ENCODE data around the gene GAS7.
A peak's percentile ranks its signal among the peaks of the same experiment; 100 is the strongest.
"Not testable (repeated sequence)": the region's sequence is repeated elsewhere in the genome, so short reads cannot be mapped to it uniquely, and the experiment has no call there.

The GAS7 gene

GRCh38 chr17:10062691-10063385, 135.6 kb downstream of the GAS7 start:
- no peak for DNase-seq (ENCODE audit: low read depth)
- H3K4me3 ChIP-seq (ENCODE audit: low read length): no peak overlapping the region
- no peak for TF ChIP-seq CTCF (conservative IDR thresholded peaks at IDR 0.05; ENCODE audit: low read length)

DNA sequence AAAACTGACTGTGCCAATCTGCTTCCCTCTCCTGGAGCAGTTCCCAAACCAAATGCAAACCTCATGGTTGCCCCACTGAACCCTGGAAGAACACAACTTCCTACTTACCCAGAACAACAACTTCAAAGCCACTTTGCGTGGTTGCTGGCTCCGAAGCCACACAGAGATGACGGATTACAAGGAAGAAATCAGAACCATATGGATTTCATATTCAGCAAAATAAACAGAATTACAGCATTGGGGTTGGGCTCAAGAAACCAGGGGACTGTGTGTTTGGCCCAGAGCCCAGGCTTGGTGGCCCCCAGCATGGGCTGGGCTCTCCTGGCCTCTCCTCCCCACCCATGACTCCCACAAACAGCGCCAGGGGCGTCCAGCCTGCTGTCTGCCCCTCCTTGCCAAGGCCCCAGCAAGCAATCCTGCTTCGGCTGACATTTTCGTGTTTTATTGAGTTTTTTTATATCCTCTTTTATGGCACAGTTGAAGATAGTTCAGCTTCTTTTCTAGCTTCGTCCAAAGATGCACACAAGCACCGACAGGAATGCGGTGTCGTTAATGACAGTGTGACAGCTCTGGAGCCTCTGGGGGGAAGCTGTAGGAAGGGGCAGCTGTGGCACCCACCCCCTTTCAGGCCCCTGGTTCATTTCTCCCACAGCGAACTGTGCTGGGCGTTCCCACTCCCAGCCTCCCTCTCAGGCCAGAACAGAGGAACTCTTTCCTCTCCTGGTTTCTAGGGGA, 137.1 kb downstream of the GAS7 start:
- peak; percentile 93 for DNase-seq (ENCODE audit: low read depth)
- no peak for TF ChIP-seq CTCF (conservative IDR thresholded peaks at IDR 0.05; ENCODE audit: low read length)
- peak overlapping the region; percentile 16 for H3K4me3 ChIP-seq (ENCODE audit: low read length)

- TF ChIP-seq CTCF (conservative IDR thresholded peaks at IDR 0.05; ENCODE audit: low read length): no peak
- DNase-seq (ENCODE audit: low read depth): no peak
- no peak overlapping the region for H3K4me3 ChIP-seq (ENCODE audit: low read length)
Observed at GRCh38 chr17:10060526-10060925, 137.9 kb downstream of the GAS7 start.

- DNase-seq (ENCODE audit: low read depth): peak; percentile 25
- TF ChIP-seq CTCF (conservative IDR thresholded peaks at IDR 0.05; ENCODE audit: low read length): no peak
- no peak overlapping the region for H3K4me3 ChIP-seq (ENCODE audit: low read length)
Observed at GRCh38 chr17:10059684-10060211, 138.7 kb downstream of the GAS7 start.

GRCh38 chr17:10058921-10059683, 139.3 kb downstream of the GAS7 start:
- H3K4me3 ChIP-seq (ENCODE audit: low read length): no peak overlapping the region
- TF ChIP-seq CTCF (conservative IDR thresholded peaks at IDR 0.05; ENCODE audit: low read length): no peak
- no peak for DNase-seq (ENCODE audit: low read depth)

DNA sequence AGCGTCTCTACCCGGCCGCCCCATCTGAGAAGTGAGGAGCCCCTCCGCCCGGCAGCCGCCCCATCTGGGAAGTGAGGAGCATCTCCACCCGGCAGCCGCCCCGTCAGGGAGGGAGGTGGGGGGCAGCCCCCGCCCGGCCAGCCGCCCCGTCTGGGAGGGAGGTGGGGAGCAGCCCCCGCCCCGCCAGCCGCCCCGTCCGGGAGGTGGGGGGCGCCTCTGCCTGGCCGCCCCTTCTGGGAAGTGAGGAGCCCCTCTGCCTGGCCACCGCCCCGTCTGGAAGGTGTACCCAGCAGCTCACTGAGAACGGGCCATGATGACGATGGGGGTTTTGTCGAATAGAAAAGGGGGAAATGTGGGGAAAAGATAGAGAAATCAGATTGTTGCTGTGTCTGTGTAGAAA, 140.9 kb downstream of the GAS7 start:
- not testable (repeated sequence) for DNase-seq (ENCODE audit: low read depth); H3K4me3 ChIP-seq (ENCODE audit: low read length)

- no peak for TF ChIP-seq CTCF (conservative IDR thresholded peaks at IDR 0.05; ENCODE audit: low read length)
- DNase-seq (ENCODE audit: low read depth): no peak
- H3K4me3 ChIP-seq (ENCODE audit: low read length): no peak overlapping the region
Observed at GRCh38 chr17:10055262-10055975, 143.0 kb downstream of the GAS7 start.

Data from AG10803 (cell line).